ENCODE measurements around the gene PITHD1.
"Not testable (repeated sequence)": the region's sequence is repeated elsewhere in the genome, so short reads cannot be mapped to it uniquely, and the experiment has no call there.

The PITHD1 gene

GRCh38 chr1:23825076-23825761 is 47.0 kb downstream of the PITHD1 start, which contains the start of gene HMGCL:
Gene HMGCL (minus strand): TSS chr1:23825429. CDS start chr1:23825415, 14 bp downstream.
- CTCF ChIA-PET: interaction anchor here (1.0 to 9.4 kb wide), 9 partner anchors 9 to 91 kb away, joined by 3 to 87 read pairs (median 6); partner anchors contain the start of gene LYPLA2
- POLR2A ChIA-PET: interaction anchor here (0.6 to 2.2 kb wide), 4 partner anchors 9 to 82 kb away, joined by 3 to 11 read pairs (median 4); no protein-coding TSS in a partner anchor
- peak; percentile 91 to 95 (median 94) for DNase-seq
- Histone ChIP-seq H3K27ac (ENCODE audit: insufficient read depth in 1 of 2, low read depth in 1 of 2, low read length in 2 of 2, poor library complexity in 1 of 2, severe bottlenecking in 2 of 2) (peak within 1 kb of the TSS; percentile 88 to 97), H3K27me3 (replicated peaks in 2 of 5; ENCODE audit: control insufficient read depth in 4 of 5, insufficient read depth in 5 of 5, low read length in 4 of 5) (no peaks in the 10 kb centered on the region), H3K36me3 (ENCODE audit: control insufficient read depth in 4 of 4, insufficient read depth in 4 of 4, low read length in 3 of 4) (no peaks in the 10 kb centered on the region), H3K4me1 (ENCODE audit: control extremely low read depth in 1 of 4, control insufficient read depth in 4 of 4, insufficient read depth in 4 of 4, low read length in 3 of 4) (peaks cover 4 to 18% (median 15%) of the 10 kb centered on the region in 4 experiments), H3K4me3 (ENCODE audit: control insufficient read depth in 1 of 7, extremely low read depth in 1 of 7, insufficient read depth in 4 of 7, low read depth in 2 of 7, low read length in 6 of 7) (peak within 1 kb of the TSS; percentile 57 to 99 (median 97)), H3K9me3 (ENCODE audit: control extremely low read depth in 1 of 5, control insufficient read depth in 4 of 5, insufficient read depth in 2 of 5, low read depth in 1 of 5, low read length in 4 of 5) (no peaks in the 10 kb centered on the region)
- 0% methylated on average over 21 of the region's 42 CpGs for WGBS (ENCODE audit: insufficient coverage)

- peak in 2 of 3 donors; percentile 12 to 37 for DNase-seq
- ChIA-PET CTCF (interaction anchor here (0.9 to 9.4 kb wide), 6 partner anchors 12 to 91 kb away, joined by 3 to 87 read pairs (median 6); partner anchors contain the start of gene LYPLA2), POLR2A (interaction anchor here (0.6 to 2.2 kb wide), 4 partner anchors 9 to 81 kb away, joined by 3 to 11 read pairs (median 4); no protein-coding TSS in a partner anchor)
- H3K4me3 ChIP-seq (ENCODE audit: control insufficient read depth in 1 of 7, extremely low read depth in 1 of 7, insufficient read depth in 4 of 7, low read depth in 2 of 7, low read length in 6 of 7): peak overlapping the region in 6 of 7 experiments; percentile 23 to 99 (median 90)
- peaks cover 4 to 18% (median 15%) of the 10 kb centered on the region in 4 experiments for H3K4me1 ChIP-seq (ENCODE audit: control extremely low read depth in 1 of 4, control insufficient read depth in 4 of 4, insufficient read depth in 4 of 4, low read length in 3 of 4)
- H3K36me3 ChIP-seq (ENCODE audit: control insufficient read depth in 4 of 4, insufficient read depth in 4 of 4, low read length in 3 of 4): no peaks in the 10 kb centered on the region
- peak overlapping the region in 1 of 2 experiments; percentile 97 for H3K27ac ChIP-seq (ENCODE audit: insufficient read depth in 1 of 2, low read depth in 1 of 2, low read length in 2 of 2, poor library complexity in 1 of 2, severe bottlenecking in 2 of 2)
- WGBS (ENCODE audit: insufficient coverage): 100% methylated on average over 8 of the region's 24 CpGs
- no peaks in the 10 kb centered on the region for H3K9me3 ChIP-seq (ENCODE audit: control extremely low read depth in 1 of 5, control insufficient read depth in 4 of 5, insufficient read depth in 2 of 5, low read depth in 1 of 5, low read length in 4 of 5)
- H3K27me3 ChIP-seq (replicated peaks in 2 of 5; ENCODE audit: control insufficient read depth in 4 of 5, insufficient read depth in 5 of 5, low read length in 4 of 5): no peaks in the 10 kb centered on the region
Observed at GRCh38 chr1:23825762-23826522, 47.7 kb downstream of the PITHD1 start.

- CTCF ChIA-PET: interaction anchor here (0.9 to 9.4 kb wide), 2 partner anchors 16 to 90 kb away, joined by 3 to 87 read pairs; no protein-coding TSS in a partner anchor
- H3K27me3 ChIP-seq (replicated peaks in 2 of 5; ENCODE audit: control insufficient read depth in 4 of 5, insufficient read depth in 5 of 5, low read length in 4 of 5); H3K27ac ChIP-seq (ENCODE audit: insufficient read depth in 1 of 2, low read depth in 1 of 2, low read length in 2 of 2, poor library complexity in 1 of 2, severe bottlenecking in 2 of 2); H3K9me3 ChIP-seq (ENCODE audit: control extremely low read depth in 1 of 5, control insufficient read depth in 4 of 5, insufficient read depth in 2 of 5, low read depth in 1 of 5, low read length in 4 of 5); H3K4me3 ChIP-seq (ENCODE audit: control insufficient read depth in 1 of 7, extremely low read depth in 1 of 7, insufficient read depth in 4 of 7, low read depth in 2 of 7, low read length in 6 of 7); DNase-seq; POLR2A ChIA-PET; H3K36me3 ChIP-seq (ENCODE audit: control insufficient read depth in 4 of 4, insufficient read depth in 4 of 4, low read length in 3 of 4): not testable (repeated sequence)
- WGBS (ENCODE audit: insufficient coverage): 100% methylated on average over 7 of the region's 13 CpGs
- peaks cover 4 to 18% (median 15%) of the 10 kb centered on the region in 4 experiments for H3K4me1 ChIP-seq (ENCODE audit: control extremely low read depth in 1 of 4, control insufficient read depth in 4 of 4, insufficient read depth in 4 of 4, low read length in 3 of 4)
Observed at GRCh38 chr1:23826590-23826989, 48.4 kb downstream of the PITHD1 start.

- H3K9me3 ChIP-seq (ENCODE audit: control extremely low read depth in 1 of 5, control insufficient read depth in 4 of 5, insufficient read depth in 2 of 5, low read depth in 1 of 5, low read length in 4 of 5): no peaks in the 10 kb centered on the region
- peaks cover 4 to 18% (median 15%) of the 10 kb centered on the region in 4 experiments for H3K4me1 ChIP-seq (ENCODE audit: control extremely low read depth in 1 of 4, control insufficient read depth in 4 of 4, insufficient read depth in 4 of 4, low read length in 3 of 4)
- ChIA-PET CTCF (interaction anchor here (9.4 kb wide), 1 partner anchor 17 kb away, joined by 87 read pairs; no protein-coding TSS in a partner anchor), POLR2A (no interaction called here)
- no peak overlapping the region for H3K27ac ChIP-seq (ENCODE audit: insufficient read depth in 1 of 2, low read depth in 1 of 2, low read length in 2 of 2, poor library complexity in 1 of 2, severe bottlenecking in 2 of 2)
- H3K4me3 ChIP-seq (ENCODE audit: control insufficient read depth in 1 of 7, extremely low read depth in 1 of 7, insufficient read depth in 4 of 7, low read depth in 2 of 7, low read length in 6 of 7): no peak overlapping the region
- no peak for DNase-seq
- WGBS (ENCODE audit: insufficient coverage): no CpG with 5 or more reads among the region's 1 CpG
- H3K36me3 ChIP-seq (ENCODE audit: control insufficient read depth in 4 of 4, insufficient read depth in 4 of 4, low read length in 3 of 4): no peaks in the 10 kb centered on the region
- no peaks in the 10 kb centered on the region for H3K27me3 ChIP-seq (replicated peaks in 2 of 5; ENCODE audit: control insufficient read depth in 4 of 5, insufficient read depth in 5 of 5, low read length in 4 of 5)
Observed at GRCh38 chr1:23827717-23828116, 49.5 kb downstream of the PITHD1 start.

- peaks cover 0 to 12% (median 7%) of the 10 kb centered on the region in 4 experiments for H3K4me1 ChIP-seq (ENCODE audit: control extremely low read depth in 1 of 4, control insufficient read depth in 4 of 4, insufficient read depth in 4 of 4, low read length in 3 of 4)
- POLR2A ChIA-PET; H3K27me3 ChIP-seq (replicated peaks in 2 of 5; ENCODE audit: control insufficient read depth in 4 of 5, insufficient read depth in 5 of 5, low read length in 4 of 5); H3K9me3 ChIP-seq (ENCODE audit: control extremely low read depth in 1 of 5, control insufficient read depth in 4 of 5, insufficient read depth in 2 of 5, low read depth in 1 of 5, low read length in 4 of 5); H3K27ac ChIP-seq (ENCODE audit: insufficient read depth in 1 of 2, low read depth in 1 of 2, low read length in 2 of 2, poor library complexity in 1 of 2, severe bottlenecking in 2 of 2); H3K4me3 ChIP-seq (ENCODE audit: control insufficient read depth in 1 of 7, extremely low read depth in 1 of 7, insufficient read depth in 4 of 7, low read depth in 2 of 7, low read length in 6 of 7); DNase-seq; H3K36me3 ChIP-seq (ENCODE audit: control insufficient read depth in 4 of 4, insufficient read depth in 4 of 4, low read length in 3 of 4): not testable (repeated sequence)
- CTCF ChIA-PET: interaction anchor here (0.6 kb wide), 1 partner anchor 9 kb away, joined by 3 read pairs; no protein-coding TSS in a partner anchor
- 90% methylated on average over 2 of the region's 6 CpGs for WGBS (ENCODE audit: insufficient coverage)
Observed at GRCh38 chr1:23834156-23834555, 55.9 kb downstream of the PITHD1 start.

GRCh38 chr1:23836037-23836436 is 57.8 kb downstream of the PITHD1 start:
- ChIA-PET POLR2A (no interaction called here), CTCF (no interaction called here)
- H3K36me3 ChIP-seq (ENCODE audit: control insufficient read depth in 4 of 4, insufficient read depth in 4 of 4, low read length in 3 of 4): no peaks in the 10 kb centered on the region
- no peak overlapping the region for H3K27ac ChIP-seq (ENCODE audit: insufficient read depth in 1 of 2, low read depth in 1 of 2, low read length in 2 of 2, poor library complexity in 1 of 2, severe bottlenecking in 2 of 2)
- DNase-seq: peak in 2 of 3 donors; percentile 60 to 68
- peaks cover 0 to 3% (median 0%) of the 10 kb centered on the region in 5 experiments for H3K9me3 ChIP-seq (ENCODE audit: control extremely low read depth in 1 of 5, control insufficient read depth in 4 of 5, insufficient read depth in 2 of 5, low read depth in 1 of 5, low read length in 4 of 5)
- H3K27me3 ChIP-seq (replicated peaks in 2 of 5; ENCODE audit: control insufficient read depth in 4 of 5, insufficient read depth in 5 of 5, low read length in 4 of 5): no peaks in the 10 kb centered on the region
- no CpG with 5 or more reads among the region's 3 CpGs for WGBS (ENCODE audit: insufficient coverage)
- H3K4me1 ChIP-seq (ENCODE audit: control extremely low read depth in 1 of 4, control insufficient read depth in 4 of 4, insufficient read depth in 4 of 4, low read length in 3 of 4): peaks cover 0 to 12% (median 7%) of the 10 kb centered on the region in 4 experiments
- no peak overlapping the region for H3K4me3 ChIP-seq (ENCODE audit: control insufficient read depth in 1 of 7, extremely low read depth in 1 of 7, insufficient read depth in 4 of 7, low read depth in 2 of 7, low read length in 6 of 7)

Data from common myeloid progenitor, CD34-positive (primary cell).